Endothelial cell of umbilical vein (primary cell): ENCODE results near the gene CUX1. TPM values are rescaled to one million over a fixed set of nuclear protein-coding genes. Genes with fewer than 3 reads are reported as not detected.

Experiments used
- BruUV-seq: library from RNA; stranded (reverse); fragments of 400-500 nt; replicated peaks from 2 replicates; lab custom pipeline; 2021; lab: Mats Ljungman, UMichigan
- CTCF ChIA-PET: fragments of 300-600, 350-600 bp; sonication (Branson Sonifier 250); formaldehyde crosslinking; loops from one replicate; lab custom pipeline; 2021; ENCODE audit warnings: antibody characterized with exemption, inconsistent platforms; lab: Charles Lee
- POLR2A ChIA-PET: fragments of 300-600, 350-600 bp; sonication (Branson Sonifier 250); formaldehyde crosslinking; loops from one replicate; lab custom pipeline; 2021; ENCODE audit warnings: antibody characterized with exemption, inconsistent platforms; lab: Charles Lee
- DNase-seq: peaks from one replicate; pipeline ENCODE4 v3.0.0-alpha.2; 2011; ENCODE audit warnings: low read depth, low spot score
- FAIRE-seq: peaks from 2 replicates; lab custom pipeline; 2011; peaks lifted over from hg19 to GRCh38; lab: Jason Lieb, UNC
- H2AFZ ChIP-seq: 2 replicates; pipeline ENCODE4 v1.6.0; 2012; ENCODE audit warnings: low read depth, low read length, control low read depth, inconsistent platforms
- H3K27ac ChIP-seq: 2 replicates; pipeline ENCODE4 v1.5.1; 2011; ENCODE audit warnings: low read depth, mild to moderate bottlenecking, control low read depth, low read length, moderate library complexity; ENCODE audit not compliant: insufficient read depth
- H3K27me3 ChIP-seq, 2 experiments: 2 replicates each; pipeline versions ENCODE4 v1.6.0 to v1.6.1; 2011; ENCODE audit warnings: low read length in 2 of 2, mixed read lengths in 1 of 2; ENCODE audit not compliant: control insufficient read depth in 2 of 2, insufficient read depth in 2 of 2
- H3K36me3 ChIP-seq, 2 experiments: 2 replicates in 1 of 2; 3 replicates in 1 of 2; pipeline ENCODE4 v1.5.1; 2011; ENCODE audit warnings: low read length in 2 of 2, mild to moderate bottlenecking in 1 of 2, moderate library complexity in 1 of 2; ENCODE audit not compliant: control insufficient read depth in 2 of 2, insufficient read depth in 2 of 2; ENCODE audit errors: extremely low read depth in 1 of 2
- H3K4me1 ChIP-seq: 3 replicates; pipeline ENCODE4 v1.5.1; 2011; ENCODE audit warnings: mild to moderate bottlenecking, low read length; ENCODE audit not compliant: control insufficient read depth, insufficient read depth; ENCODE audit errors: extremely low read depth
- H3K4me2 ChIP-seq: 2 replicates; pipeline ENCODE4 v1.6.1; 2011; ENCODE audit warnings: low read length, control low read depth, mixed read lengths; ENCODE audit not compliant: insufficient read depth
- H3K4me3 ChIP-seq, 3 experiments: fragments of 200-600 bp in 1 of 3; sonication (generic), shearing (Covaris generic) in 1 of 3; replicated peaks in 1 of 3; 2 replicates each; pipeline ENCODE4 v1.5.1; 2011 to 2016; ENCODE audit warnings: control low read depth in 3 of 3, low read length in 3 of 3, mild to moderate bottlenecking in 2 of 3, inconsistent platforms in 1 of 3, low read depth in 1 of 3, moderate library complexity in 1 of 3; ENCODE audit not compliant: insufficient read depth in 1 of 3
- H3K79me2 ChIP-seq: 2 replicates; pipeline ENCODE4 v1.6.0; 2012; ENCODE audit warnings: low read length, inconsistent platforms; ENCODE audit not compliant: control insufficient read depth, insufficient read depth
- H3K9ac ChIP-seq: replicated peaks from 2 replicates; pipeline ENCODE3; 2011; ENCODE audit warnings: low read length, control low read depth; ENCODE audit not compliant: insufficient read depth; ENCODE audit errors: extremely low read depth
- H3K9me1 ChIP-seq: replicated peaks from 3 replicates; pipeline ENCODE4 v1.6.0; 2011; ENCODE audit warnings: mild to moderate bottlenecking, low read length; ENCODE audit not compliant: control insufficient read depth, insufficient read depth; ENCODE audit errors: extremely low read depth
- H3K9me3 ChIP-seq: replicated peaks from 2 replicates; pipeline ENCODE4 v1.5.1; 2012; ENCODE audit warnings: low read length, inconsistent platforms; ENCODE audit not compliant: control insufficient read depth, insufficient read depth
- H4K20me1 ChIP-seq: replicated peaks from 2 replicates; pipeline ENCODE3; 2011; ENCODE audit warnings: mild to moderate bottlenecking, low read length; ENCODE audit not compliant: control insufficient read depth, insufficient read depth; ENCODE audit errors: extremely low read depth
- CTCF ChIP-seq, 2 donors: IDR thresholded peaks; 1 replicate in 1 of 2; 2 replicates in 1 of 2; pipeline ENCODE4 v1.5.1; 2011; ENCODE audit warnings: low read length in 2 of 2, mild to moderate bottlenecking in 2 of 2, moderate library complexity in 2 of 2, control low read depth in 1 of 2, inconsistent platforms in 1 of 2, low read depth in 1 of 2; ENCODE audit not compliant: insufficient read depth in 1 of 2; ENCODE audit errors: extremely low read depth in 1 of 2
- EZH2 ChIP-seq: IDR thresholded peaks from 2 replicates; pipeline ENCODE4 v1.6.1; 2012; ENCODE audit warnings: borderline replicate concordance, low read depth, mild to moderate bottlenecking, moderate library complexity, low read length, inconsistent platforms; ENCODE audit not compliant: severe bottlenecking
- FOS ChIP-seq: IDR thresholded peaks from 2 replicates; pipeline ENCODE4 v1.6.1; 2011; ENCODE audit warnings: mild to moderate bottlenecking, low read length, moderate library complexity, borderline replicate concordance; ENCODE audit not compliant: insufficient read depth
- GATA2 ChIP-seq: IDR thresholded peaks from 2 replicates; pipeline ENCODE4 v1.7.0; 2011; ENCODE audit warnings: low read depth, mild to moderate bottlenecking, moderate library complexity, mixed read lengths, low read length; ENCODE audit not compliant: insufficient read length, insufficient read depth
- JUN ChIP-seq: IDR thresholded peaks from 2 replicates; pipeline ENCODE4 v1.6.1; 2011; ENCODE audit warnings: borderline replicate concordance, low read depth; ENCODE audit not compliant: insufficient read length, insufficient read depth
- MAX ChIP-seq: IDR thresholded peaks from 2 replicates; pipeline ENCODE4 v1.6.1; 2011; ENCODE audit not compliant: insufficient read depth, insufficient read length
- MYC ChIP-seq: IDR thresholded peaks from one replicate; pipeline ENCODE4 v1.6.1; 2011; ENCODE audit warnings: mild to moderate bottlenecking, low read depth, low read length
- POLR2A ChIP-seq: IDR thresholded peaks from 2 replicates; pipeline ENCODE4 v1.6.1; 2012; ENCODE audit warnings: low read depth, mild to moderate bottlenecking, control low read depth, low read length
- POLR2AphosphoS5 ChIP-seq: IDR thresholded peaks from 2 replicates; pipeline ENCODE4 v1.6.1; 2012; ENCODE audit warnings: low read depth, mild to moderate bottlenecking, control low read depth, low read length, moderate library complexity; ENCODE audit not compliant: insufficient read depth
- dilution Hi-C: fragments of 300-500 bp; cut with MboI; formaldehyde crosslinking; loops from one replicate; pipeline ENCODE4 v1.15.0; 2019; ENCODE audit warnings: low sequenced_read_pairs; ENCODE audit not compliant: extremely low pct_ligation_motif_present
- intact Hi-C: fragments of 100-400 bp; cut with micrococcal nuclease; formaldehyde crosslinking; loops from one replicate; pipeline ENCODE4 v1.10.0; 2022
- polyA plus RNA-seq, 4 experiments: library from polyadenylated mRNA; depleted of rRNA in 3 of 4; stranded (reverse) in 3 of 4; unstranded in 1 of 4; fragments of >200 nt; gene quantifications; 2 replicates each; pipeline versions ENCODE4 v1.2.1 to v1.2.3, GENCODE V29; 2011 to 2012; ENCODE audit warnings: missing spikeins in 1 of 4
- total RNA-seq: library from RNA; stranded (reverse); gene quantifications from 2 replicates; pipeline ENCODE4 v1.2.3, GENCODE V29; 2021

CUX1 gene
- total and polyA plus RNA-seq, 2 donors (not counting 3 experiments of a cell fraction or from before 2014, with no cell fraction given): 13.8 to 49.8 TPM

- Histone ChIP-seq H3K27ac (no peak overlapping the region), H3K79me2 (peaks cover 14% of the 10 kb centered on the region), H3K9me3 (no peaks in the 10 kb centered on the region), H3K4me2 (no peak overlapping the region), H3K27me3 (no peaks in the 10 kb centered on the region), H3K4me1 (no peaks in the 10 kb centered on the region), H3K9me1 (no peaks in the 10 kb centered on the region), H3K4me3 (no peak overlapping the region), H3K9ac (no peak overlapping the region), H4K20me1 (no peaks in the 10 kb centered on the region), H2AFZ (no peak overlapping the region), H3K36me3 (no peaks in the 10 kb centered on the region)
- TF ChIP-seq GATA2 (no peak), POLR2AphosphoS5 (no peak), POLR2A (no peak), EZH2 (no peak), MYC (no peak), CTCF (IDR thresholded peaks at IDR 0.05; ENCODE audit: extremely low read depth in 1 of 2, insufficient read depth in 1 of 2, low read depth in 1 of 2, low read length in 2 of 2) (no peak), MAX (no peak), FOS (no peak), JUN (no peak)
- DNase-seq (peak; percentile 32), FAIRE-seq (peak; percentile 18)
- intact Hi-C loops: no loop called here
- POLR2A ChIA-PET: no interaction called here
- dilution Hi-C loops: no loop called here
- CTCF ChIA-PET: no interaction called here
- BruUV-seq: no TSS peak
These were observed 47.6 kb downstream of the CUX1 start for GRCh38 chr7:101865031-101865430.
